Kidney (tissue), 14 donors: ENCODE data around the gene ZFP91. TPM values are rescaled to one million over a fixed set of nuclear protein-coding genes. Genes with fewer than 3 reads are reported as not detected.

Experiments used
- DNase-seq, 5 donors: peaks; one replicate each; pipeline ENCODE4 v3.0.0-alpha.2; 2013 to 2020
- FAIRE-seq: peaks from 2 replicates; lab custom pipeline; 2012; peaks lifted over from hg19 to GRCh38; lab: Jason Lieb, UNC
- H3K27ac ChIP-seq, 2 donors: one replicate each; pipeline ENCODE4 v1.7.0; 2013; ENCODE audit warnings: low read depth in 2 of 2, low read length in 2 of 2, inconsistent platforms in 1 of 2
- H3K27me3 ChIP-seq: one replicate; pipeline ENCODE4 v1.7.1; 2013; ENCODE audit warnings: low read length, inconsistent platforms; ENCODE audit not compliant: control insufficient read depth, insufficient read depth
- H3K36me3 ChIP-seq, 3 donors: one replicate each; pipeline versions ENCODE4 v1.7.0 to v1.7.1; 2013; ENCODE audit warnings: low read length in 3 of 3, control low read depth in 1 of 3, inconsistent platforms in 1 of 3; ENCODE audit not compliant: insufficient read depth in 3 of 3, control insufficient read depth in 2 of 3
- H3K4me1 ChIP-seq, 3 donors: one replicate each; pipeline versions ENCODE4 v1.7.0 to v1.7.1; 2013; ENCODE audit warnings: low read length in 3 of 3, inconsistent platforms in 1 of 3, low read depth in 1 of 3; ENCODE audit not compliant: control insufficient read depth in 2 of 3, insufficient read depth in 2 of 3
- H3K4me3 ChIP-seq, 3 donors: one replicate each; pipeline versions ENCODE4 v1.7.0 to v1.8.1; 2013; ENCODE audit warnings: low read length in 3 of 3, control low read depth in 1 of 3, inconsistent platforms in 1 of 3
- H3K9ac ChIP-seq, 3 donors: one replicate each; pipeline versions ENCODE4 v1.7.0 to v1.7.1; 2013; ENCODE audit warnings: low read length in 3 of 3, control low read depth in 1 of 3, inconsistent platforms in 1 of 3
- H3K9me3 ChIP-seq, 3 donors: one replicate each; pipeline versions ENCODE4 v1.7.0 to v1.7.1; 2013; ENCODE audit warnings: low read length in 3 of 3, control low read depth in 1 of 3, inconsistent platforms in 1 of 3; ENCODE audit not compliant: control insufficient read depth in 2 of 3, insufficient read depth in 1 of 3
- CTCF ChIP-seq: IDR thresholded peaks from 3 replicates; pipeline ENCODE4 v1.5.1; 2012; ENCODE audit warnings: mild to moderate bottlenecking, moderate library complexity, borderline replicate concordance; ENCODE audit not compliant: insufficient read depth; ENCODE audit errors: extremely low read depth
- intact Hi-C: fragments of 100-400 bp; cut with DNase I; formaldehyde crosslinking; loops from one replicate; pipeline ENCODE4 v1.11.1; 2022
- polyA plus RNA-seq: library from polyadenylated mRNA; stranded (reverse); fragments of 350-450 nt; fragmentation: Illumina TruSeq; extraction: RNeasy Lipid Tissue Mini Kit (QIAGEN cat#74804); gene quantifications from one replicate; pipeline ENCODE4 v1.2.3, GENCODE V29; 2014; ENCODE audit warnings: low read depth, low replicate concordance; ENCODE audit not compliant: insufficient read depth
- total RNA-seq: library from RNA; stranded (reverse); fragmentation: NEBNext Ultra II Directional; extraction: Animal tissue kit (Norgen Biotek cat#: 25700); gene quantifications from one replicate; pipeline ENCODE4 v1.2.1, GENCODE V29; 2021
- donor health status: control.
- donor health status: control.
- donor health status: control.
- donor health status: control.
- donor health status: control.
- donor health status: DM: yes; HTN: yes; CAD: no.
- donor health status: Normal renal cell carcinoma (clear cell type).

The ZFP91 gene
- total and polyA plus RNA-seq, 2 donors from 2014 or later = 14.9 to 43.7 TPM

GRCh38 chr11:58622344-58622743 lies 43.5 kb downstream of the ZFP91 start, which contains the start of gene CNTF:
Gene CNTF, plus strand, starts transcription at chr11:58622665. Its CDS starts 88 bp downstream, at chr11:58622753.
- Histone ChIP-seq H3K36me3 (peaks cover 7 to 36% (median 26%) of the 10 kb centered on the region in 3 donors), H3K4me3 (no peak within 1 kb of the TSS), H3K4me1 (peaks cover 0 to 13% (median 2%) of the 10 kb centered on the region in 3 donors), H3K9ac (no peak within 1 kb of the TSS), H3K27me3 (no peaks in the 10 kb centered on the region), H3K9me3 (no peaks in the 10 kb centered on the region), H3K27ac (no peak within 1 kb of the TSS)
- no peak for FAIRE-seq
- intact Hi-C loops = no loop called here
- no peak for TF ChIP-seq CTCF
- no peak for DNase-seq

GRCh38 chr11:58625086-58625485 lies 46.2 kb downstream of the ZFP91 start:
- Histone ChIP-seq H3K9ac (no peak overlapping the region), H3K4me3 (no peak overlapping the region), H3K27me3 (no peaks in the 10 kb centered on the region), H3K4me1 (peaks cover 0 to 7% (median 2%) of the 10 kb centered on the region in 3 donors), H3K27ac (no peak overlapping the region), H3K36me3 (peaks cover 7 to 23% (median 17%) of the 10 kb centered on the region in 3 donors), H3K9me3 (no peaks in the 10 kb centered on the region)
- TF ChIP-seq CTCF = no peak
- intact Hi-C loops = no loop called here
- DNase-seq (no peak), FAIRE-seq (no peak)

- TF ChIP-seq CTCF = no peak
- Histone ChIP-seq H3K27me3 (no peaks in the 10 kb centered on the region), H3K4me3 (no peak overlapping the region), H3K36me3 (peaks cover 7 to 20% (median 17%) of the 10 kb centered on the region in 3 donors), H3K9ac (no peak overlapping the region), H3K9me3 (no peaks in the 10 kb centered on the region), H3K4me1 (peaks cover 0 to 7% (median 2%) of the 10 kb centered on the region in 3 donors), H3K27ac (peak overlapping the region in 1 of 2 donors; percentile 28)
- intact Hi-C loops = no loop called here
- peak in 3 of 5 donors; percentile 25 to 76 (median 67) for DNase-seq
- FAIRE-seq = no peak
Measured at GRCh38 chr11:58625826-58626460, 47.1 kb downstream of the ZFP91 start.
